D721Med (cell line): ENCODE measurements around the gene ARHGAP8.

ENCODE experiments used
- DNase-seq: peaks from one replicate; pipeline ENCODE4 v3.0.0; 2011; ENCODE audit warnings: low spot score; ENCODE audit not compliant: insufficient read length
- FAIRE-seq: peaks from 2 replicates; lab custom pipeline; 2011; peaks lifted over from hg19 to GRCh38; lab: Jason Lieb, UNC
- TF ChIP-seq, protein P1 (sequence below): IDR thresholded peaks from 2 replicates; pipeline ENCODE4 v1.5.1; 2012; ENCODE audit warnings: mild to moderate bottlenecking, control low read depth; ENCODE audit not compliant: insufficient read depth; ENCODE audit errors: missing control alignments

The ARHGAP8 gene

DNA sequence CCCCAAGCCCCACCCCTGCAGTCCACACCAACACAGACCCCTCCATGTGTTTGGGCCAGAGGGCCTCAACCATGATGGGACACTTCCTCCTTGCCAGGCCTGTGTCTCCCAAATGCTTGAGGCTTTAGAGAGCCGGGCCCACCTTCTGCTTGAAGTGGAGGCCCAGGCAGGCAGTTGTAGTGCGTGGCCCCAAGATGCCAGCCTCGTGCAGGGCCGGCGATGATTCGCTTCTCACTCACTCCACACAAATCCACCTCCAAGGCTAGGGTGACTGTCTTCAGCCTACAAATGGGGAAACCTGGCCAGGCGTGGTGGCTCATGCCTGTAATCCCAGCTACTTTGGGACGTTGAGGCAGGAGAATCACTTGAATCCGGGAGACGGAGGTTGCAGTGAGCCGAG lies 44.6 kb upstream of the ARHGAP8 start:
- no peak for DNase-seq
- TF ChIP-seq, protein P1, sequence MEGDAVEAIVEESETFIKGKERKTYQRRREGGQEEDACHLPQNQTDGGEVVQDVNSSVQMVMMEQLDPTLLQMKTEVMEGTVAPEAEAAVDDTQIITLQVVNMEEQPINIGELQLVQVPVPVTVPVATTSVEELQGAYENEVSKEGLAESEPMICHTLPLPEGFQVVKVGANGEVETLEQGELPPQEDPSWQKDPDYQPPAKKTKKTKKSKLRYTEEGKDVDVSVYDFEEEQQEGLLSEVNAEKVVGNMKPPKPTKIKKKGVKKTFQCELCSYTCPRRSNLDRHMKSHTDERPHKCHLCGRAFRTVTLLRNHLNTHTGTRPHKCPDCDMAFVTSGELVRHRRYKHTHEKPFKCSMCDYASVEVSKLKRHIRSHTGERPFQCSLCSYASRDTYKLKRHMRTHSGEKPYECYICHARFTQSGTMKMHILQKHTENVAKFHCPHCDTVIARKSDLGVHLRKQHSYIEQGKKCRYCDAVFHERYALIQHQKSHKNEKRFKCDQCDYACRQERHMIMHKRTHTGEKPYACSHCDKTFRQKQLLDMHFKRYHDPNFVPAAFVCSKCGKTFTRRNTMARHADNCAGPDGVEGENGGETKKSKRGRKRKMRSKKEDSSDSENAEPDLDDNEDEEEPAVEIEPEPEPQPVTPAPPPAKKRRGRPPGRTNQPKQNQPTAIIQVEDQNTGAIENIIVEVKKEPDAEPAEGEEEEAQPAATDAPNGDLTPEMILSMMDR: no peak
- no peak for FAIRE-seq

DNA sequence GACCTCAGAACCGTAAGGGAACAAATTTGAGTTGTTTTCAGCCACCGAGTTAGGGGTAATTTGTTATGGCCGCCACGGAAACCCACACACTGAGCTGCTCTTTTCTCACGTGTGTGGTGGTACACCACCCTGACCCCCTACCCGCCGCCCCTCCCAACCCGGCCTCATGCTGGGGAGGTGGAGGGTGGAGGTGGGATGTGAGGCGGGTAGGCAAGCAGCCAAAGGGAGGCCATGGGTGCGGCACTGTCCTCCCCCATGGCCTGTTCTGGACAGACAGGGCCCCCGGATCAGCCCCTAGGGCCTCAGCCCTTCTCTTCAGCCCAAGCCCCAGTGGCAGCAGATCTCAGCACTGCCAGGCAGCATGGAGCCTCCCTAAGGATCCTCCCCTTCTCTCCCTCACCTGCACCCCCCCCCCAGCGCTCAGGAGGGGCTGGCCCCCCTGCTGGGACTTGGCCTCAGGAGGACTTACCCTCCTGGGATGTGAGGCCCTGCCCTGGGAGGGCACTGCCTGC lies 42.4 kb upstream of the ARHGAP8 start:
- TF ChIP-seq, protein P1: no peak
- no peak for DNase-seq
- no peak for FAIRE-seq

DNA sequence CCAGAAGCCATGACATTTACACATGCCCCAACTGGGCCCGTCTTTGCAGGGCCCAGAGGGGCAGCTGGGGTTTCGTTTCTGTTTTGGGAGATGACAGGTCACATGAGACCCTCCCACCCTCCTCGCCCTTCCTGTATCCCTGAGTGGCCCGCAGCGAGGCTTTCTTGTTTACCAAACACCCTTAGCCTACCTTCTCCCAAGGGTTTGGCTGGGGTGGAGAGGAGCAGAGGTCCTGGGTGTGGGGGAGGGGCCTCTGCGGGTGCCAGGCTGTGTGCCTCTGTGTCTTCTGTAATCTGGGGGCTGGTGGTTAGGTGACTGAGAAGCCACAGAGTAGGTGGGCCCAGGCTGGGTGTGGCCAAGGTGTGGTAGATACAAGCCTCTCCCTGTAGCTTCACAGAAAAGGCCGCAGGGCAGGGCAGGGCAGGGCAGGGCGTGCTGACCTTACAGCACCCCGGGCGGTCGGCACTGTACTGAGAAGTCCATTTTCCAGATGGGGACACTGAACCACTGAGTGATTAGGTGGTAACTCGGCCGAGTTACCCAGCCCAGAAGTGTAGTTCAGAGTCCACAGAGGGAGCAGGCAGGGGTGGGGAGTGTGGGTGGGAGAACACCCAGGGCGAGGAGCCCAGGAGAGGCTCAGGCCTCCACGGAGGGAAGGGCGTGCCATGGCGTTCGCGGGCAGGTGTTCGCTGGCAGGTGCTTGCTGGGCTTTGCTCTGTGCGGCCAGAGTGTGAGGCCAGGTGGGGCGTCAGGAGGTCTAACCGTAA lies 41.7 kb upstream of the ARHGAP8 start:
- TF ChIP-seq, protein P1: no peak
- FAIRE-seq: no peak
- no peak for DNase-seq

DNA sequence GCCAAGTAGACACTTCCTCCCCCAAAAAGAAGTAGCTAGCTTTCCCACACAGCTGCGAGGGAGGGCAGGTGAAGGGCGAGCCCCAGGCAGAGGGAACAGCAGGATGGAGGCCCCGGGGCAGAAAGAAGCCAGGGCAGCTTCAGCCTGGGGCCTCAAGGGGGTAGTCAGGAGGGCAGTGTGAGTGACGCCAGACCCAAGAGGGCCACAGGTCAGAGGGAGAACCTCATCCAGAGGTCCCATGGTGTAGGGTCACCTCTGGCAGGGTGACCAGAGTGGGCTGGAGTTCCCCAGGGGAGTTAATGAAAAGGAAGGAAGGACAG lies 41.2 kb upstream of the ARHGAP8 start:
- FAIRE-seq: no peak
- DNase-seq: no peak

DNA sequence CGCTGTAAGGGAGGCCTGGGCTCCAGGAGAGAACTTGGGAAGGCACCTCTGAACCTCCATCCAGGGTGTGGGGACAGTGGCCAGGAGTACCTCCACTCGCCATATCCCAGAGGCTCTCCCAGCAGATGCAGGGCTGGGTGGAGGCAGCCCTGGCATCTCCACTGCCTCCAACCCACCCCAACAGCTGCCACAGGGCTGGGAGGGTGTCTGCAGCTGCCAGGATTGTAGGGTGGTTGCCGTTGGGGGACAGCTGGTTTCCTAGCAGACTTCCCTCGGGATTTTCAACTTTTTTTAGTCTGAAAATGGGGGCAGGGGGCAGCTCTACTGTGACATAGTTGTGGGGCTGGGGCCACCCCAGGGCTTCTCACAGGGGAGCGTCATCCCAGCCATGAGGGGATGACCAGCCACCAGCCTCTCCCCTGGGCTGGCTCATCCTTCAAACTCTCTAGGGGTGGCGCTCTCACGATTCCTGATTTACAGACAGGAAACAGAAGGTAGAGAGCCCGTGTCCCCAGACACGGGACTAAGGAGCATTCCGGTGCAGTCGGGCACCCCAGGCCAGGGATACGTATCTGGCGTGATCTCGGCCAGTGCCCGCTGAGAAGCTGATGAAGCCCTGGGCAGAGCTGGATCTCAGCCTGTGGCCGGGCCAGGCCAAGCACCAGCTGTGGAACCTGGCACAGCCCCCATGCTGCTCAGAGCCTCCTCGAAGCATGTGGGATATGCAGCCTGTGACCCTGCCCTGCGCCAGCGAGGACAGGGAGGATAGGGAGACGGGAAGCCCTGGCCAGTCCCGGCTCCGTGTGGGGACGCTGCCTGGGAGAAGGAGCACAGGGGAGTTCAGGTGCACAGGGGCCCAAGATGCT lies 40.5 kb upstream of the ARHGAP8 start:
- DNase-seq: no peak
- no peak for FAIRE-seq
- TF ChIP-seq, protein P1: no peak

More for the DNA sequence above, 41.2 kb upstream of the ARHGAP8 start:
- TF ChIP-seq, protein P1: no peak

DNA sequence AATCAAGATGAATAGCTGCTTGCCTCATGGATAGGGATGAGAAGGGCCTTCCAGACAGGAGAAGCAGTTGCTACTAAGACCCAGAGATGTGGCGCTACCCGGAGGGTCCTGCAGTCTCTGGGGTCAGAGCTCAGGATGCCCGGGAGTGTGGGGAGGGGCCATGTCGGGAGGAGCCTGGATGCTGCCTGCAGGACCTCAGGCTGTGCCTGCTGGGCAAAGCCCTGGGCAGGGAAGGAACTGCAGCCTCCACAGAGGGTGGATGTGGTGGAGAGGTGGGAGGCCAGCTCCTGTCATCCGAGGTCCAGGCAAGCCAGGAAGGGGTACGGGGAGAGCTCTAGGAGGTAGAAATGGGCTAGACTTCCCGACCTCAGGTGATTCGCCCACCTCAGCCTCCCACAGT lies 39.4 kb upstream of the ARHGAP8 start:
- no peak for FAIRE-seq

More for the DNA sequence above, 39.4 kb upstream of the ARHGAP8 start:
- DNase-seq: no peak
- TF ChIP-seq, protein P1: no peak
